ENCODE measurements around the gene HMCN2.
"Not testable (repeated sequence)": the region's sequence is repeated elsewhere in the genome, so short reads cannot be mapped to it uniquely, and the experiment has no call there.

HMCN2 gene

GRCh38 chr9:130396581-130396980 lies 131.0 kb downstream of the HMCN2 start:
- DNase-seq = no peak

- no peak for DNase-seq
Measured at GRCh38 chr9:130398487-130399240, 133.1 kb downstream of the HMCN2 start.

GRCh38 chr9:130399768-130400167 lies 134.2 kb downstream of the HMCN2 start:
- DNase-seq = no peak

GRCh38 chr9:130400870-130401269 lies 135.3 kb downstream of the HMCN2 start:
- DNase-seq = no peak

- DNase-seq = not testable (repeated sequence)
Measured at GRCh38 chr9:130401742-130402141, 136.2 kb downstream of the HMCN2 start.

GRCh38 chr9:130402243-130402642 lies 136.7 kb downstream of the HMCN2 start:
- DNase-seq = no peak

- DNase-seq = no peak
Measured at GRCh38 chr9:130402645-130403440, 137.3 kb downstream of the HMCN2 start.

GRCh38 chr9:130405657-130406257 lies 140.2 kb downstream of the HMCN2 start:
- DNase-seq = no peak

- no peak for DNase-seq
Measured at GRCh38 chr9:130406278-130406895, 140.8 kb downstream of the HMCN2 start.

GRCh38 chr9:130407916-130408663 lies 142.5 kb downstream of the HMCN2 start:
- DNase-seq = no peak

GRCh38 chr9:130408669-130409068 lies 143.1 kb downstream of the HMCN2 start:
- no peak for DNase-seq

GRCh38 chr9:130409246-130409645 lies 143.7 kb downstream of the HMCN2 start:
- DNase-seq = no peak

- no peak for DNase-seq
Measured at GRCh38 chr9:130410443-130410842, 144.9 kb downstream of the HMCN2 start.

- DNase-seq = no peak
Measured at GRCh38 chr9:130411566-130411915, 146.0 kb downstream of the HMCN2 start.

GRCh38 chr9:130414081-130414731 lies 148.6 kb downstream of the HMCN2 start:
- no peak for DNase-seq

GRCh38 chr9:130414910-130415746 lies 149.6 kb downstream of the HMCN2 start:
- DNase-seq = peak in 1 of 2 donors; percentile 12

- no peak for DNase-seq
Measured at GRCh38 chr9:130417602-130418001, 152.0 kb downstream of the HMCN2 start.

GRCh38 chr9:130418776-130419175 lies 153.2 kb downstream of the HMCN2 start:
- DNase-seq = no peak

- DNase-seq = no peak
Measured at GRCh38 chr9:130419521-130420035, 154.0 kb downstream of the HMCN2 start.

GRCh38 chr9:130421154-130421801 lies 155.7 kb downstream of the HMCN2 start:
- no peak for DNase-seq
